Progenitor cell of endocrine pancreas (in vitro differentiated cells): ENCODE measurements around the gene UGT1A9. TPM values are rescaled to one million over a fixed set of nuclear protein-coding genes. Genes with fewer than 3 reads are reported as not detected.

ENCODE experiments used
- DNase-seq: peaks from one replicate; pipeline ENCODE4 v3.0.0; 2021; ENCODE audit warnings: low spot score; ENCODE audit not compliant: unreplicated experiment
- H3K27ac Mint-ChIP-seq: 2 replicates; pipeline ENCODE4 v1.8.0; 2021; ENCODE audit warnings: mild to moderate bottlenecking, moderate library complexity, mixed read lengths
- H3K27me3 Mint-ChIP-seq: 2 replicates; pipeline ENCODE4 v1.8.0; 2021; ENCODE audit warnings: mixed read lengths
- H3K36me3 Mint-ChIP-seq: 2 replicates; pipeline ENCODE4 v1.8.0; 2022; ENCODE audit warnings: mixed read lengths; ENCODE audit not compliant: insufficient read depth
- H3K4me1 Mint-ChIP-seq: 2 replicates; pipeline ENCODE4 v1.8.0; 2021; ENCODE audit warnings: low read depth, mixed read lengths
- H3K4me3 Mint-ChIP-seq: 2 replicates; pipeline ENCODE4 v1.8.0; 2021; ENCODE audit warnings: low read depth, mild to moderate bottlenecking, moderate library complexity, mixed read lengths
- H3K9me3 Mint-ChIP-seq: 2 replicates; pipeline ENCODE4 v1.8.0; 2021; ENCODE audit warnings: low read depth, mixed read lengths
- total RNA-seq: library from RNA; stranded (reverse); gene quantifications from 2 replicates; pipeline ENCODE4 v1.2.1, GENCODE V29; 2021
- TF ChIP-seq, protein P1 (sequence below): fragments of 200-600 bp; sonication (generic); IDR thresholded peaks from one replicate; pipeline ENCODE4 v1.5.0; 2021; ENCODE audit warnings: antibody characterized with exemption, mild to moderate bottlenecking; ENCODE audit not compliant: unreplicated experiment

The UGT1A9 gene
- total RNA-seq, 1 donor from 2014 or later = not detected

DNA sequence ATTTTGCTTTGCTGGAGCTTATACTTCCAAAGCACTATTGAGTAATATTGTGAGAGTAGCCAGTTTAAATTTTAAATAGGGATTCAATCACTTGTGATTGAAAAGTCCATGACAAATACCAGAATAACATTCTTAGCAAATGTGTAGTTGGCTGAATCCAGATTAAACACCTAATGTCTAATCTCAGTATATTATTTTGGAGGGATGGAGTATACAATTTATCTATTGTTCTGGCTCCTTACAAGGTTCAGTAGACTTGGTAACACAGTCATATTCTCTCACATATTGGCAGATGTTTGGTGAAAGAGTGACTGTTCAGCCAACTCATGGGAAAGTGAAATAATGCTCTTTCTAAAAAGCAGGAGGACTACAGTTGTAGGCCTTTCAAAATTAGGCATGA lies 2.2 kb downstream of the UGT1A9 start:
- TF ChIP-seq, protein P1, sequence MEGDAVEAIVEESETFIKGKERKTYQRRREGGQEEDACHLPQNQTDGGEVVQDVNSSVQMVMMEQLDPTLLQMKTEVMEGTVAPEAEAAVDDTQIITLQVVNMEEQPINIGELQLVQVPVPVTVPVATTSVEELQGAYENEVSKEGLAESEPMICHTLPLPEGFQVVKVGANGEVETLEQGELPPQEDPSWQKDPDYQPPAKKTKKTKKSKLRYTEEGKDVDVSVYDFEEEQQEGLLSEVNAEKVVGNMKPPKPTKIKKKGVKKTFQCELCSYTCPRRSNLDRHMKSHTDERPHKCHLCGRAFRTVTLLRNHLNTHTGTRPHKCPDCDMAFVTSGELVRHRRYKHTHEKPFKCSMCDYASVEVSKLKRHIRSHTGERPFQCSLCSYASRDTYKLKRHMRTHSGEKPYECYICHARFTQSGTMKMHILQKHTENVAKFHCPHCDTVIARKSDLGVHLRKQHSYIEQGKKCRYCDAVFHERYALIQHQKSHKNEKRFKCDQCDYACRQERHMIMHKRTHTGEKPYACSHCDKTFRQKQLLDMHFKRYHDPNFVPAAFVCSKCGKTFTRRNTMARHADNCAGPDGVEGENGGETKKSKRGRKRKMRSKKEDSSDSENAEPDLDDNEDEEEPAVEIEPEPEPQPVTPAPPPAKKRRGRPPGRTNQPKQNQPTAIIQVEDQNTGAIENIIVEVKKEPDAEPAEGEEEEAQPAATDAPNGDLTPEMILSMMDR = no peak
- Mint-ChIP-seq H3K27me3 (peaks cover 19% of the 10 kb centered on the region), H3K4me1 (no peaks in the 10 kb centered on the region), H3K9me3 (no peaks in the 10 kb centered on the region), H3K4me3 (no peak overlapping the region), H3K36me3 (no peaks in the 10 kb centered on the region), H3K27ac (no peak overlapping the region)
- no peak for DNase-seq

DNA sequence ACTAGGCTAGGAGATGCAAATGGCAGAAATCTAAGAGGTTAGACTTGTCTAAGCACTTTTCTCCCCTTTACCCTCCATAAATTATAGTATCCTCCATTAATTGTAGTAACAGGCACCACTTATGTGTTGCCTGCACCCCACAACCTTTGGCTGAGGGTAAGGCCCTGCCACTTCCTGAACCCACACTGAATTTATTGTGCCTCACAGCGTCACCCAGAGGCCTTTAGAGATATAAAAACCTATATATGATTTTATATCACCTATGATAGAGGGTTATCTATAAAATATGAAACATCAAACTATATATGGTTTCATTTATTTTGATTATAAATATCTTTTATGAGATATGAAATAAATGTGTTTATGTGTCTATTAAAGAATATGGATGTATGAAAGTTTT lies 2.6 kb downstream of the UGT1A9 start:
- no peak for DNase-seq
- H3K4me3 Mint-ChIP-seq = no peak overlapping the region
- H3K36me3 Mint-ChIP-seq = no peaks in the 10 kb centered on the region
- H3K4me1 Mint-ChIP-seq = no peaks in the 10 kb centered on the region
- TF ChIP-seq, protein P1 = no peak
- H3K9me3 Mint-ChIP-seq = no peaks in the 10 kb centered on the region
- peaks cover 20% of the 10 kb centered on the region for H3K27me3 Mint-ChIP-seq
- no peak overlapping the region for H3K27ac Mint-ChIP-seq

DNA sequence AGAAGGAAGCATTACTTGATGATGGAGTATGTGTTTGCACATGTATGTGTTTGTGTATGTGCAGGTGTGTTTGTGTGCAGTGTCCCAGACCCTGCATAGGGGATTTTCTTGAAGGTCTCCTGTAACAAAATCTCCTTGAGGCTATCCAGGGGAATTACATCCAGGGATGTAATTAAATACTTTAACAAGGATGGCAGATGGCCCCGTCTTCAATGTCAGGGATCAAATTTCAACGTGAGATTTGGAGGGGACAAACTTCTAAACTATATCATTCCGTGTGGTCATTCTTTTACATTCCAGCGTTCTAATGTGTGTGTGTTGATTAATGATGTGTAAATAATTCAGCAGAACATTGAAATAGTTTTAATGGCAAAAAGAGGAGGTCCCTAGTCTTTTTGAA lies 3.3 kb downstream of the UGT1A9 start:
- H3K36me3 Mint-ChIP-seq = no peaks in the 10 kb centered on the region
- no peaks in the 10 kb centered on the region for H3K4me1 Mint-ChIP-seq
- H3K27me3 Mint-ChIP-seq = peaks cover 26% of the 10 kb centered on the region
- no peak for DNase-seq
- H3K9me3 Mint-ChIP-seq = no peaks in the 10 kb centered on the region
- no peak overlapping the region for H3K4me3 Mint-ChIP-seq
- TF ChIP-seq, protein P1 = no peak
- no peak overlapping the region for H3K27ac Mint-ChIP-seq

DNA sequence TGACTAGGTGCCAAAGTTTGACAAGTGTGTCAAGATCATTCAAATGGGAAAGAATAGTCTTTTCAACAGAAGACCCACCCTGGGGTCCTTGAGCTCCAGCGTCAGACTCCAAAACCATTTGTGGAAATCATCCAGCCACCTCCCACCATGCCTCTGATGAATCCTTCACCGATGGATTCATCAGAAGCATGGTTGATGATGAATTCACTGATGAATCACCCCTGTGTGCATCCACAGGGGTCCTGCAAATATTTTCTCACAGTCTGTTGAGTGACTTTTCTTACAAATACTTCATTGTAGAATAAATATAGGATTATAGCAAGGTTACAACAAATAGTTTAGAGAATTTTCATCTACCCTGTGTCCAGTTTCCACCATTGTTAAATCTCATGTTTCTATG lies 4.3 kb downstream of the UGT1A9 start:
- H3K4me3 Mint-ChIP-seq = no peak overlapping the region
- TF ChIP-seq, protein P1 = no peak
- peaks cover 26% of the 10 kb centered on the region for H3K27me3 Mint-ChIP-seq
- no peaks in the 10 kb centered on the region for H3K9me3 Mint-ChIP-seq
- no peaks in the 10 kb centered on the region for H3K4me1 Mint-ChIP-seq
- no peak for DNase-seq
- no peaks in the 10 kb centered on the region for H3K36me3 Mint-ChIP-seq
- H3K27ac Mint-ChIP-seq = no peak overlapping the region

DNA sequence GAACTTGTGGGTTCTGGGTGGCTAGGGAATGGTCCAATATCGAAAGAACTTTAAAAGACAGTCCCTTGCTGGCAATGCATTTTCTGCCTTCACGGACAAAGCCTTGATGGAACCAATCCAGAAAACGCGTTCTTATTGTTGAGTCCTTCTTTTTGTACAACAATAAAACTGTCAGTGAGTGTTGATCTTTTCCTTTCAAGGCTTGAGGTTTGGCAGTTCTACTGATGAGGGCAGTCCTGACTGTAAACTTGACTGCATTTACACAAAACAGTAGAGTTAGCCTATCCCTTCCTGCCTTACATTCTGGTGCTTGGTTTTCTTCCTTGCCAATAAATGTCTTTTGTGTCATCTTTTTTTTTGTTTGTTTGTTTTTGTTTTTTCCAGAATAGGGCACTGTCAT lies 7.5 kb downstream of the UGT1A9 start:
- no peak overlapping the region for H3K27ac Mint-ChIP-seq
- TF ChIP-seq, protein P1 = no peak
- no peaks in the 10 kb centered on the region for H3K4me1 Mint-ChIP-seq

More for the DNA sequence above, 7.5 kb downstream of the UGT1A9 start:
- Mint-ChIP-seq H3K4me3 (no peak overlapping the region), H3K27me3 (peaks cover 24% of the 10 kb centered on the region), H3K9me3 (no peaks in the 10 kb centered on the region), H3K36me3 (no peaks in the 10 kb centered on the region)
- DNase-seq = no peak
